Measurements from ENCODE around the gene MYL6. TPM values are rescaled to one million over a fixed set of nuclear protein-coding genes. Genes with fewer than 3 reads are reported as not detected.

MYL6 gene
- total and polyA plus RNA-seq, 9 of the 15 experiments (the other 6 are each of a cell fraction or from before 2014, with no cell fraction given), result 557 to 1,664 (median 958) TPM

- no peak for ATAC-seq
- CTCF ChIA-PET (ENCODE audit: low intra/inter-chr PET ratio), result no interaction called here
- H3K36me3 ChIP-seq (ENCODE audit: control insufficient read depth, insufficient read depth, low read length), result peaks cover 18% of the 10 kb centered on the region
- in situ Hi-C loops (cut with MboI) (loop anchor here (10.0 kb wide), 1 partner anchor 342 kb away; the partner anchor contains the start of gene SPRYD4), intact Hi-C loops (cut with micrococcal nuclease) (no loop called here)
- no peak overlapping the region for H3K4me2 ChIP-seq (ENCODE audit: insufficient read depth, low read length)
- no peaks in the 10 kb centered on the region for H3K9me1 ChIP-seq (ENCODE audit: control insufficient read depth, insufficient read depth, low read length)
- H3K79me2 ChIP-seq (ENCODE audit: control insufficient read depth, insufficient read depth, low read length), result peaks cover 21% of the 10 kb centered on the region
- TF ChIP-seq STAT5B (CRISPR knock-in tag; IDR thresholded peaks at IDR 0.05) (no peak), ZBED1 (IDR thresholded peaks at IDR 0.05) (no peak), MEF2D (tag; conservative IDR thresholded peaks at IDR 0.05; ENCODE audit: low read depth) (no peak)
- TF ChIP-seq, protein P1, sequence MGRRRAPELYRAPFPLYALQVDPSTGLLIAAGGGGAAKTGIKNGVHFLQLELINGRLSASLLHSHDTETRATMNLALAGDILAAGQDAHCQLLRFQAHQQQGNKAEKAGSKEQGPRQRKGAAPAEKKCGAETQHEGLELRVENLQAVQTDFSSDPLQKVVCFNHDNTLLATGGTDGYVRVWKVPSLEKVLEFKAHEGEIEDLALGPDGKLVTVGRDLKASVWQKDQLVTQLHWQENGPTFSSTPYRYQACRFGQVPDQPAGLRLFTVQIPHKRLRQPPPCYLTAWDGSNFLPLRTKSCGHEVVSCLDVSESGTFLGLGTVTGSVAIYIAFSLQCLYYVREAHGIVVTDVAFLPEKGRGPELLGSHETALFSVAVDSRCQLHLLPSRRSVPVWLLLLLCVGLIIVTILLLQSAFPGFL (CRISPR knock-in tag; IDR thresholded peaks at IDR 0.05), result no peak
- H4K20me1 ChIP-seq (replicated peaks; ENCODE audit: control insufficient read depth, insufficient read depth, low read length), result no peaks in the 10 kb centered on the region
- H3K27ac ChIP-seq (ENCODE audit: extremely low read depth, low read depth, low read length), result no peak overlapping the region
- no peak for DNase-seq (ENCODE audit: extremely low read depth in 1 of 4, low spot score in 3 of 4)
- no peak overlapping the region for H3K4me3 ChIP-seq
- no peak overlapping the region for H2AFZ ChIP-seq (ENCODE audit: low read depth, low read length)
- FAIRE-seq, result no peak
- POLR2A ChIA-PET, result interaction anchor here (0.6 to 1.3 kb wide), 5 partner anchors 36 to 326 kb away, joined by 3 to 7 read pairs (median 3); partner anchors contain the start of genes SMARCC2 and TIMELESS
- H3K9me3 ChIP-seq (replicated peaks; ENCODE audit: control insufficient read depth, insufficient read depth, low read depth, low read length), result no peaks in the 10 kb centered on the region
- no peaks in the 10 kb centered on the region for H3K27me3 ChIP-seq (ENCODE audit: control insufficient read depth in 2 of 2, insufficient read depth in 2 of 2, low read length in 2 of 2)
- no TSS peak for BruUV-seq (replicated peaks)
- 80% methylated on average over 2 of the region's 2 CpGs for WGBS (ENCODE audit: insufficient coverage, low coverage, missing lambda C conversion rate)
- H3K4me1 ChIP-seq (replicated peaks in 1 of 2; ENCODE audit: control insufficient read depth in 2 of 2, insufficient read depth in 2 of 2, low read length in 2 of 2), result peaks cover 25 to 54% of the 10 kb centered on the region in 2 experiments
- H3K9ac ChIP-seq (ENCODE audit: insufficient read depth in 1 of 2, low read depth in 2 of 2, low read length in 2 of 2), result peak overlapping the region in 1 of 2 experiments; percentile 4; a peak in 1 of 4 replicates
Observed at GRCh38 chr12:56122637-56123036, 35.5 kb upstream of the MYL6 start.

DNA sequence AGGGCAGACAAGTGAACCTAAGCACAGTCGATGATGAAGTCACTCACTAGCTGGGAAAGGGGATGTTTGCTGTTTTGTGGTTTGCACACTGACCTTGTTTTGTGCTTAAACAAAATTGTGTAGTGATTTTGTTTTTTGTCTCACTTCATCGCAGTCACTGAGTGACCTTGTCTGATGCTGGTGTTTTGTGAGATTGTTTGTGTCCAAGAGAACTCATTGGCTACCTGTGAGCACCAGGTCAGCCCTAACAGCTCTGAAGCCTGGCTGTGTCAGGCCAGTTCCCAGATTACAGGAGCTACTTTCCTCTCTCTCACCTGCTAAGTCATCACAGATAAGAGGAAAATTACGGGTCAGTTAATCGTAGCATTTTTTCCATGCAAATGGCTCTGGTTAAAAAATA is 34.0 kb upstream of the MYL6 start:
- Histone ChIP-seq H3K9me3 (replicated peaks; ENCODE audit: control insufficient read depth, insufficient read depth, low read depth, low read length) (no peaks in the 10 kb centered on the region), H3K4me3 (no peak overlapping the region), H3K9me1 (ENCODE audit: control insufficient read depth, insufficient read depth, low read length) (no peaks in the 10 kb centered on the region), H2AFZ (ENCODE audit: low read depth, low read length) (no peak overlapping the region), H4K20me1 (replicated peaks; ENCODE audit: control insufficient read depth, insufficient read depth, low read length) (peaks cover 5% of the 10 kb centered on the region; the same call in 1 of the 2 replicates), H3K9ac (ENCODE audit: insufficient read depth in 1 of 2, low read depth in 2 of 2, low read length in 2 of 2) (peak overlapping the region; percentile 17 to 45; a peak in 2 of 4 replicates), H3K27ac (ENCODE audit: extremely low read depth, low read depth, low read length) (peak overlapping the region; percentile 41), H3K36me3 (ENCODE audit: control insufficient read depth, insufficient read depth, low read length) (peaks cover 16% of the 10 kb centered on the region; the same call in 2 of the 3 replicates), H3K4me1 (replicated peaks in 1 of 2; ENCODE audit: control insufficient read depth in 2 of 2, insufficient read depth in 2 of 2, low read length in 2 of 2) (peaks cover 24 to 48% of the 10 kb centered on the region in 2 experiments), H3K79me2 (ENCODE audit: control insufficient read depth, insufficient read depth, low read length) (peaks cover 20% of the 10 kb centered on the region), H3K27me3 (ENCODE audit: control insufficient read depth in 2 of 2, insufficient read depth in 2 of 2, low read length in 2 of 2) (no peaks in the 10 kb centered on the region), H3K4me2 (ENCODE audit: insufficient read depth, low read length) (peak overlapping the region; percentile 36; the same call in 1 of the 2 replicates)
- in situ Hi-C loops (cut with MboI) (loop anchor here (10.0 kb wide), 1 partner anchor 341 kb away; the partner anchor contains the start of gene SPRYD4), intact Hi-C loops (cut with micrococcal nuclease) (no loop called here)
- ChIA-PET POLR2A (interaction anchor here (0.6 to 1.8 kb wide), 7 partner anchors 19 to 337 kb away, joined by 3 to 7 read pairs (median 3); partner anchors contain the start of genes RNF41 and SMARCC2), CTCF (ENCODE audit: low intra/inter-chr PET ratio) (no interaction called here)
- 2% methylated on average over 4 of the region's 4 CpGs for WGBS (ENCODE audit: insufficient coverage, low coverage, missing lambda C conversion rate)
- BruUV-seq (replicated peaks), result no TSS peak
- FAIRE-seq, result no peak
- peak in 1 of 4 experiments; percentile 65 for DNase-seq (ENCODE audit: extremely low read depth in 1 of 4, low spot score in 3 of 4)
- no peak for ATAC-seq
- TF ChIP-seq AFF4 (CRISPR knock-in tag; IDR thresholded peaks at IDR 0.05), result no peak
- no peak for TF ChIP-seq ZNF232 (CRISPR knock-in tag; IDR thresholded peaks at IDR 0.05)
- peak; percentile 65 for TF ChIP-seq ARID1B (IDR thresholded peaks at IDR 0.05)
- TF ChIP-seq C11orf30 (IDR thresholded peaks at IDR 0.05; ENCODE audit: low read depth), result peak; percentile 51; the same call in 1 of the 2 replicates
- TF ChIP-seq, protein P2, sequence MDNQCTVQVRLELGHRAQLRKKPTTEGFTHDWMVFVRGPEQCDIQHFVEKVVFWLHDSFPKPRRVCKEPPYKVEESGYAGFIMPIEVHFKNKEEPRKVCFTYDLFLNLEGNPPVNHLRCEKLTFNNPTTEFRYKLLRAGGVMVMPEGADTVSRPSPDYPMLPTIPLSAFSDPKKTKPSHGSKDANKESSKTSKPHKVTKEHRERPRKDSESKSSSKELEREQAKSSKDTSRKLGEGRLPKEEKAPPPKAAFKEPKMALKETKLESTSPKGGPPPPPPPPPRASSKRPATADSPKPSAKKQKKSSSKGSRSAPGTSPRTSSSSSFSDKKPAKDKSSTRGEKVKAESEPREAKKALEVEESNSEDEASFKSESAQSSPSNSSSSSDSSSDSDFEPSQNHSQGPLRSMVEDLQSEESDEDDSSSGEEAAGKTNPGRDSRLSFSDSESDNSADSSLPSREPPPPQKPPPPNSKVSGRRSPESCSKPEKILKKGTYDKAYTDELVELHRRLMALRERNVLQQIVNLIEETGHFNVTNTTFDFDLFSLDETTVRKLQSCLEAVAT (IDR thresholded peaks at IDR 0.05), result peak in 1 of 2 experiments; percentile 14; a peak in 1 of 4 replicates

Measured in K562 (cell line).